ENCODE measurements around the gene RAPGEF5. TPM values are rescaled to one million over a fixed set of nuclear protein-coding genes. Genes with fewer than 3 reads are reported as not detected.

The RAPGEF5 gene
- total RNA-seq, 1 experiment from 2014 or later, result 15.6 TPM

DNA sequence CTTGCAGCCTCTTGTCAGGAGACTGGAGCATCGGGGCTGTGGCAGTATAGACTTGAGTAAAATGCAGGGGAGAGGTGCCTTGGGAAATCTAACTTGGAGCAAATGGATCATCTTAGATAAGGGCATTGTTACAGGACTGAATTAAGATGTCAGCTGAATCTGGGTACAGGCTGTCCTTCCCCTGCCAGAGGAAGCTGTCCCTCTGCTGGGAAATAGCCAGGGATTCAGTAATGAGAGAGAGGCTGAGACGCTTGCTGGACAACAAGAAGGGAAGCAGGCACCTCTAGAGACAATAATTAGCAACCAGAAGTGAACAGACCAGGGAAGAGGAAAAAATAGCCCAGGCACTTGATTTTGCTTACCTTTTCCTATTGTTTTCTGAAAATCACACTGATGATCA, 20.7 kb upstream of the RAPGEF5 start:
- POLR2A ChIA-PET, result no interaction called here
- Histone ChIP-seq H3K9ac (ENCODE audit: low read length) (no peak overlapping the region), H3K4me1 (ENCODE audit: control insufficient read depth in 1 of 2, insufficient read depth in 2 of 2, low read length in 2 of 2) (no peaks in the 10 kb centered on the region), H3K36me3 (ENCODE audit: control insufficient read depth in 1 of 2, insufficient read depth in 2 of 2, low read length in 2 of 2) (no peaks in the 10 kb centered on the region), H3K9me2 (ENCODE audit: insufficient read depth) (no peaks in the 10 kb centered on the region), H3K4me3 (replicated peaks in 1 of 2; ENCODE audit: low read depth in 1 of 2, low read length in 2 of 2) (no peak overlapping the region), H3K27ac (ENCODE audit: low read depth, low read length) (no peak overlapping the region), H2AFZ (ENCODE audit: low read depth, low read length, poor library complexity, severe bottlenecking) (no peak overlapping the region), H4K20me1 (ENCODE audit: insufficient read depth) (no peaks in the 10 kb centered on the region), H3K79me2 (ENCODE audit: insufficient read depth, low read length) (no peaks in the 10 kb centered on the region), H3K4me2 (ENCODE audit: low read length) (no peak overlapping the region), H3K27me3 (ENCODE audit: insufficient read depth, low read length) (no peaks in the 10 kb centered on the region), H3K9me3 (ENCODE audit: control insufficient read depth in 1 of 2, insufficient read depth in 1 of 2, low read depth in 1 of 2, low read length in 2 of 2) (no peaks in the 10 kb centered on the region)
- no TSS peak for BruUV-seq (replicated peaks)
- ATAC-seq (no peak), DNase-seq (ENCODE audit: low read depth, low spot score) (no peak)
- RAD21 ChIA-PET (ENCODE audit: low non-redundant PET in 1 of 2, low total read pairs in 2 of 2, uncharacterized antibody in 2 of 2, unreplicated experiment in 2 of 2), result no interaction called here
- intact Hi-C loops (cut with micrococcal nuclease), result no loop called here
- TF ChIP-seq ZFX (IDR thresholded peaks at IDR 0.05) (no peak), FOSL1 (IDR thresholded peaks at IDR 0.05; ENCODE audit: low read depth) (no peak), RAD21 (IDR thresholded peaks at IDR 0.05; ENCODE audit: low read depth) (no peak), ZBTB33 (IDR thresholded peaks at IDR 0.05; ENCODE audit: extremely low read depth, insufficient replicate concordance, low read length) (no peak), REST (IDR thresholded peaks at IDR 0.05; ENCODE audit: low read depth) (no peak), TCF7L2 (IDR thresholded peaks at IDR 0.05; ENCODE audit: borderline replicate concordance, extremely low read depth, insufficient read depth, insufficient read length) (no peak), CBX3 (IDR thresholded peaks at IDR 0.05; ENCODE audit: low read depth) (no peak), ELF1 (IDR thresholded peaks at IDR 0.05; ENCODE audit: borderline replicate concordance, low read depth) (no peak), SP1 (IDR thresholded peaks at IDR 0.05; ENCODE audit: low read depth) (no peak), SIN3A (IDR thresholded peaks at IDR 0.05; ENCODE audit: low read depth) (no peak), CEBPB (IDR thresholded peaks at IDR 0.05; ENCODE audit: low read depth) (no peak), POLR2AphosphoS5 (IDR thresholded peaks at IDR 0.05; ENCODE audit: low read depth, low read length) (no peak), SRF (IDR thresholded peaks at IDR 0.05; ENCODE audit: low read depth) (no peak), POLR2A (IDR thresholded peaks at IDR 0.05; ENCODE audit: borderline replicate concordance, extremely low read depth, insufficient read depth, insufficient read length) (no peak), YY1 (IDR thresholded peaks at IDR 0.05; ENCODE audit: extremely low read depth, insufficient replicate concordance, low read depth, low read length) (no peak)
- TF ChIP-seq, protein P1, sequence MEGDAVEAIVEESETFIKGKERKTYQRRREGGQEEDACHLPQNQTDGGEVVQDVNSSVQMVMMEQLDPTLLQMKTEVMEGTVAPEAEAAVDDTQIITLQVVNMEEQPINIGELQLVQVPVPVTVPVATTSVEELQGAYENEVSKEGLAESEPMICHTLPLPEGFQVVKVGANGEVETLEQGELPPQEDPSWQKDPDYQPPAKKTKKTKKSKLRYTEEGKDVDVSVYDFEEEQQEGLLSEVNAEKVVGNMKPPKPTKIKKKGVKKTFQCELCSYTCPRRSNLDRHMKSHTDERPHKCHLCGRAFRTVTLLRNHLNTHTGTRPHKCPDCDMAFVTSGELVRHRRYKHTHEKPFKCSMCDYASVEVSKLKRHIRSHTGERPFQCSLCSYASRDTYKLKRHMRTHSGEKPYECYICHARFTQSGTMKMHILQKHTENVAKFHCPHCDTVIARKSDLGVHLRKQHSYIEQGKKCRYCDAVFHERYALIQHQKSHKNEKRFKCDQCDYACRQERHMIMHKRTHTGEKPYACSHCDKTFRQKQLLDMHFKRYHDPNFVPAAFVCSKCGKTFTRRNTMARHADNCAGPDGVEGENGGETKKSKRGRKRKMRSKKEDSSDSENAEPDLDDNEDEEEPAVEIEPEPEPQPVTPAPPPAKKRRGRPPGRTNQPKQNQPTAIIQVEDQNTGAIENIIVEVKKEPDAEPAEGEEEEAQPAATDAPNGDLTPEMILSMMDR (IDR thresholded peaks at IDR 0.05 in 2 of 3, conservative IDR thresholded peaks at IDR 0.05 in 1 of 3; ENCODE audit: borderline replicate concordance in 1 of 3, insufficient read depth in 1 of 3, low read depth in 2 of 3, low read length in 2 of 3), result no peak
- TF ChIP-seq, protein P2, sequence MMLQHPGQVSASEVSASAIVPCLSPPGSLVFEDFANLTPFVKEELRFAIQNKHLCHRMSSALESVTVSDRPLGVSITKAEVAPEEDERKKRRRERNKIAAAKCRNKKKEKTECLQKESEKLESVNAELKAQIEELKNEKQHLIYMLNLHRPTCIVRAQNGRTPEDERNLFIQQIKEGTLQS (IDR thresholded peaks at IDR 0.05), result no peak
- TF ChIP-seq, protein P3, sequence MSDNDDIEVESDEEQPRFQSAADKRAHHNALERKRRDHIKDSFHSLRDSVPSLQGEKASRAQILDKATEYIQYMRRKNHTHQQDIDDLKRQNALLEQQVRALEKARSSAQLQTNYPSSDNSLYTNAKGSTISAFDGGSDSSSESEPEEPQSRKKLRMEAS (IDR thresholded peaks at IDR 0.05), result no peak
- CTCF ChIA-PET, result no interaction called here
